Loucy (cell line): ENCODE data around the gene AHNAK.

ENCODE experiments used
- EZH2phosphoT487 ChIP-seq: fragments of 200-600 bp; IDR thresholded peaks from 2 replicates; pipeline ENCODE4 v1.6.1; 2018; ENCODE audit warnings: antibody characterized with exemption, mild to moderate bottlenecking, moderate library complexity, borderline replicate concordance
- TF ChIP-seq, protein P1 (sequence below): fragments of 200-600 bp; sonication (generic); conservative IDR thresholded peaks from 2 replicates; pipeline ENCODE4 v1.5.1; 2014; ENCODE audit warnings: mild to moderate bottlenecking, antibody characterized with exemption, low read length

DNA sequence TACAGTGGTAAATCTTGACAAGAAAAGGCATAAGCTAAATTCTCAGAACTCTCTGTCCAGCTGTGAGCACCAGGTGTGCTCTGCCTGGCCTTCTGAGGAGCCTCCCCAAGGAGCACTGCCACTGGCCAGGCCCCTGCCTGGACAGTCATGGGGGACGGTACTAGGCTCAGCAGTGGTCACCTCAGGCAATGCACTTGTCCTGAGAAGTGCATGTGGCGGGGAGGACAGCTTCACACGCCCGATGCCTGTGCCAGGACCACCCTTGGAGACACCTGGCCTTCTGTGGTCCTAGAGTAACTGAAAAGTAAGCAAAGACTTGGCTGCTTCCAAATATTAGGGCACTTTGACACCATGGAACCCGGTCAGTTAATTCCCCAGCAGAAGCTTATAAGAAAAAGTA is 156.4 kb downstream of the AHNAK start:
- TF ChIP-seq, protein P1, sequence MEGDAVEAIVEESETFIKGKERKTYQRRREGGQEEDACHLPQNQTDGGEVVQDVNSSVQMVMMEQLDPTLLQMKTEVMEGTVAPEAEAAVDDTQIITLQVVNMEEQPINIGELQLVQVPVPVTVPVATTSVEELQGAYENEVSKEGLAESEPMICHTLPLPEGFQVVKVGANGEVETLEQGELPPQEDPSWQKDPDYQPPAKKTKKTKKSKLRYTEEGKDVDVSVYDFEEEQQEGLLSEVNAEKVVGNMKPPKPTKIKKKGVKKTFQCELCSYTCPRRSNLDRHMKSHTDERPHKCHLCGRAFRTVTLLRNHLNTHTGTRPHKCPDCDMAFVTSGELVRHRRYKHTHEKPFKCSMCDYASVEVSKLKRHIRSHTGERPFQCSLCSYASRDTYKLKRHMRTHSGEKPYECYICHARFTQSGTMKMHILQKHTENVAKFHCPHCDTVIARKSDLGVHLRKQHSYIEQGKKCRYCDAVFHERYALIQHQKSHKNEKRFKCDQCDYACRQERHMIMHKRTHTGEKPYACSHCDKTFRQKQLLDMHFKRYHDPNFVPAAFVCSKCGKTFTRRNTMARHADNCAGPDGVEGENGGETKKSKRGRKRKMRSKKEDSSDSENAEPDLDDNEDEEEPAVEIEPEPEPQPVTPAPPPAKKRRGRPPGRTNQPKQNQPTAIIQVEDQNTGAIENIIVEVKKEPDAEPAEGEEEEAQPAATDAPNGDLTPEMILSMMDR: no peak
- TF ChIP-seq EZH2phosphoT487: no peak
